ENCODE results near the gene VWA5A.

GRCh38 chr11:124090996-124091395 is 24.3 kb upstream of the VWA5A start:
- TF ChIP-seq CTCF (IDR thresholded peaks at IDR 0.05) (no peak), POLR2A (IDR thresholded peaks at IDR 0.05) (no peak)
